Hepatocyte (in vitro differentiated cells): Measurements from ENCODE around the gene GRID2. TPM values are rescaled to one million over a fixed set of nuclear protein-coding genes. Genes with fewer than 3 reads are reported as not detected.
A peak's percentile ranks its signal among the peaks of the same experiment; 100 is the strongest.

Source experiments
- DNase-seq: peaks from one replicate; pipeline ENCODE4 v3.0.0-alpha.2; 2016; ENCODE audit warnings: low spot score
- H2AFZ ChIP-seq: fragments of 200-600 bp; sonication (generic); 2 replicates; pipeline ENCODE4 v1.6.0; 2016; ENCODE audit warnings: antibody characterized with exemption, mild to moderate bottlenecking
- H3K27ac ChIP-seq: fragments of 200-600 bp; sonication (generic); 2 replicates; pipeline ENCODE4 v1.5.1; 2016; ENCODE audit warnings: mild to moderate bottlenecking
- H3K27me3 ChIP-seq: fragments of 200-600 bp; sonication (generic); 2 replicates; pipeline ENCODE4 v1.6.1; 2016
- H3K36me3 ChIP-seq: fragments of 200-600 bp; sonication (generic); replicated peaks from 2 replicates; pipeline ENCODE4 v1.5.1; 2016; ENCODE audit warnings: low read depth; ENCODE audit not compliant: insufficient read depth
- H3K4me1 ChIP-seq: fragments of 200-600 bp; sonication (generic); 2 replicates; pipeline ENCODE4 v1.5.1; 2016; ENCODE audit warnings: mild to moderate bottlenecking, moderate library complexity; ENCODE audit not compliant: insufficient read depth
- H3K4me2 ChIP-seq: fragments of 200-600 bp; sonication (generic); 2 replicates; pipeline ENCODE4 v1.6.0; 2016
- H3K4me3 ChIP-seq: fragments of 200-600 bp; sonication (generic); 2 replicates; pipeline ENCODE4 v1.5.1; 2016; ENCODE audit warnings: mild to moderate bottlenecking
- H3K79me2 ChIP-seq: fragments of 200-600 bp; sonication (generic); 2 replicates; pipeline ENCODE4 v1.6.0; 2017; ENCODE audit warnings: mild to moderate bottlenecking
- H3K9me2 ChIP-seq: fragments of 200-600 bp; sonication (generic); replicated peaks from 2 replicates; pipeline ENCODE4 v1.6.0; 2017; ENCODE audit warnings: mild to moderate bottlenecking; ENCODE audit not compliant: insufficient read depth
- H3K9me3 ChIP-seq: fragments of 200-600 bp; sonication (generic); 2 replicates; pipeline ENCODE4 v1.5.1; 2016; ENCODE audit warnings: low read depth, mild to moderate bottlenecking
- H4K20me1 ChIP-seq: fragments of 200-600 bp; sonication (generic); 2 replicates; pipeline ENCODE4 v1.6.0; 2016; ENCODE audit warnings: mild to moderate bottlenecking; ENCODE audit not compliant: insufficient read depth, poor library complexity, severe bottlenecking
- CTCF ChIP-seq: fragments of 200-600 bp; sonication (generic); IDR thresholded peaks from 2 replicates; pipeline ENCODE4 v1.5.1; 2016; ENCODE audit warnings: antibody characterized with exemption, mild to moderate bottlenecking; ENCODE audit not compliant: poor library complexity
- EZH2 ChIP-seq: fragments of 200-600 bp; sonication (generic); IDR thresholded peaks from 2 replicates; pipeline ENCODE4 v1.6.1; 2016; ENCODE audit warnings: antibody characterized with exemption, mild to moderate bottlenecking, borderline replicate concordance
- EZH2phosphoT487 ChIP-seq: fragments of 200-600 bp; sonication (generic); IDR thresholded peaks from one replicate; pipeline ENCODE4 v1.6.1; 2018; ENCODE audit warnings: antibody characterized with exemption, mild to moderate bottlenecking, low read depth, moderate library complexity; ENCODE audit not compliant: unreplicated experiment, severe bottlenecking
- WGBS: methylation state at CpG from one replicate; pipeline ENCODE4 v1.1.6; 2016; ENCODE audit warnings: low lambda C conversion rate; ENCODE audit errors: missing lambda C conversion rate; 5-methylcytosine and 5-hydroxymethylcytosine counted together
- polyA plus RNA-seq: library from polyadenylated mRNA; unstranded; fragments of >200 nt; fragmentation: Nextera tagmentation; extraction: Ambion mirVana; gene quantifications from 2 replicates; pipeline ENCODE4 v1.2.1, GENCODE V29; 2016
- total RNA-seq: library from RNA; depleted of rRNA; stranded (reverse); fragments of >200 nt; gene quantifications from 2 replicates; pipeline ENCODE4 v1.2.3, GENCODE V29; 2014

GRID2 gene
- total and polyA plus RNA-seq, 2 experiments from 2014 or later = 0.53 to 3.5 TPM

- H3K27me3 ChIP-seq = peaks cover 71% of the 10 kb centered on the region
These were observed 2.2 kb downstream of the GRID2 start for GRCh38 chr4:92305878-92306520.

DNA sequence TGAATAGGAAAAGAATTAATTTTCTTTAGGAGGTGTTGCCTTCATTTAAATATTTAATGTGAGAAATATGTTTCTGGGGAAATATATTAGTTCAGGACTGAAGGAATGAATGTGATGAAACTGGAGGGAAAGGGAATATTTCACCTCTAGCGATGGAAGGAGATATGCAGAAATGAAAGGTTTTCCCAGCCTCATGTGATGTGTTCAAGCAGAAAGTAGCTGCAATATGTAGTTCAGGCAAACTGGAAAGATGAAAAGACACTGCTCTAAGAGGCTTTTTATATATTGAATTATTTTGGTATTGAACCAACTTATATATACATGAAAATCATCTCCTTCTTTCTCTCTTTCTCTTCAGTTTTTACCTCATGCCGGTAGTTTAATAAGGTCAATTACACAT is 3.4 kb downstream of the GRID2 start:
- TF ChIP-seq EZH2 (no peak), EZH2phosphoT487 (no peak), CTCF (no peak)
- H3K36me3 ChIP-seq = no peaks in the 10 kb centered on the region
- WGBS = 84% methylated on average over 2 of the region's 2 CpGs
- no peak overlapping the region for H3K27ac ChIP-seq
- H4K20me1 ChIP-seq = no peaks in the 10 kb centered on the region
- H3K79me2 ChIP-seq = no peaks in the 10 kb centered on the region
- H3K9me2 ChIP-seq = no peaks in the 10 kb centered on the region
- H3K9me3 ChIP-seq = no peaks in the 10 kb centered on the region
- H3K4me2 ChIP-seq = no peak overlapping the region
- no peaks in the 10 kb centered on the region for H3K4me1 ChIP-seq
- peaks cover 61% of the 10 kb centered on the region for H3K27me3 ChIP-seq
- no peak for DNase-seq
- H3K4me3 ChIP-seq = no peak overlapping the region
- H2AFZ ChIP-seq = no peak overlapping the region

More at GRCh38 chr4:92305878-92306520, 2.2 kb downstream of the GRID2 start:
- H3K36me3 ChIP-seq = no peaks in the 10 kb centered on the region
- peak; percentile 22 for DNase-seq
- no peak for TF ChIP-seq CTCF
- TF ChIP-seq EZH2phosphoT487 = no peak
- no peak for TF ChIP-seq EZH2
- WGBS = 1% methylated on average over 15 of the region's 15 CpGs
- no peaks in the 10 kb centered on the region for H3K79me2 ChIP-seq
- no peak overlapping the region for H3K27ac ChIP-seq
- no peaks in the 10 kb centered on the region for H3K9me3 ChIP-seq
- no peaks in the 10 kb centered on the region for H3K4me1 ChIP-seq
- peak overlapping the region; percentile 65 for H2AFZ ChIP-seq
- peak overlapping the region; percentile 45 for H3K4me3 ChIP-seq
- H4K20me1 ChIP-seq = no peaks in the 10 kb centered on the region
- peak overlapping the region; percentile 95 for H3K4me2 ChIP-seq
- no peaks in the 10 kb centered on the region for H3K9me2 ChIP-seq

DNA sequence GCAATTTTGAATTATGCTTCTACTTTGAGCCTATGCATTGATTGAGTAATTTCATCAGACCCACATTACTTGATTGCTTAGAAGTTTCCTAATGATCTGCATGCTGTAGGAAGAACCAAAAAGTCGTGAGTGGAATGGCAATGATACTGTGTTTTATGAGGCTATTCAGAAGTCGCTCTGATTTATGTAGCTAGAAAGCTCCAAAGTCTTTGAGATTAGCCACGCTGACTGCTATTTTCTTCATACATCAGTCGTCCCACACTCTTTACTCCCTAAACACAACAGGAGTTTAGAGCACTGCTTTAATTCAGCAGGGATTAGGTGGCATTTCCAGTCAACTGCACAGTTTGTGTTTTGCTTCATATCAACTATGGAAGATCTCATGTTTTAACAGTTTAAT is 4.1 kb downstream of the GRID2 start:
- H3K4me2 ChIP-seq = no peak overlapping the region
- no peaks in the 10 kb centered on the region for H4K20me1 ChIP-seq
- TF ChIP-seq EZH2 (no peak), CTCF (no peak), EZH2phosphoT487 (no peak)
- no peaks in the 10 kb centered on the region for H3K79me2 ChIP-seq
- H3K27me3 ChIP-seq = peaks cover 54% of the 10 kb centered on the region
- no peaks in the 10 kb centered on the region for H3K4me1 ChIP-seq
- no peak for DNase-seq
- no peaks in the 10 kb centered on the region for H3K9me3 ChIP-seq
- H2AFZ ChIP-seq = no peak overlapping the region
- no peaks in the 10 kb centered on the region for H3K36me3 ChIP-seq
- WGBS = 44% methylated on average over 4 of the region's 4 CpGs
- no peaks in the 10 kb centered on the region for H3K9me2 ChIP-seq
- no peak overlapping the region for H3K27ac ChIP-seq
- H3K4me3 ChIP-seq = no peak overlapping the region
